HepG2 (cell line): Measurements from ENCODE around the gene ADAMTS13. TPM values are rescaled to one million over a fixed set of nuclear protein-coding genes. Genes with fewer than 3 reads are reported as not detected.

Experiments
- ATAC-seq: fragments of 200-7000 bp; cut with Tn5 transposase; 3 replicates; pipeline ENCODE4 v1.9.1; 2020; ENCODE audit warnings: mild to moderate bottlenecking, moderate library complexity
- BruUV-seq: library from RNA; stranded (reverse); fragments of 400-500 nt; replicated peaks from 2 replicates; lab custom pipeline; 2021; lab: Mats Ljungman, UMichigan
- CTCF ChIA-PET: fragments of 300-600 bp; formaldehyde crosslinking; extraction: SDS; loops from one replicate; lab custom pipeline; 2021; ENCODE audit warnings: low total read pairs, inconsistent platforms, low intra/inter-chr PET ratio; lab: Yijun Ruan, JAX
- POLR2A ChIA-PET: fragments of 350-600 bp; sonication (Branson Sonifier 250); formaldehyde crosslinking; loops from one replicate; lab custom pipeline; 2020; ENCODE audit warnings: antibody characterized with exemption, inconsistent platforms; lab: Yijun Ruan, JAX
- DNase-seq: peaks from one replicate; pipeline ENCODE4 v3.0.0-alpha.2; 2015; ENCODE audit warnings: low spot score
- FAIRE-seq: peaks from 3 replicates; lab custom pipeline; 2011; peaks lifted over from hg19 to GRCh38; lab: Jason Lieb, UNC
- H2AFZ ChIP-seq: one replicate; pipeline ENCODE4 v1.6.1; 2011; ENCODE audit warnings: low read length, inconsistent platforms
- H3K27ac ChIP-seq: fragments of 300-600 bp; 3 replicates; pipeline ENCODE4 v1.8.0; 2011; ENCODE audit warnings: mixed run types, mild to moderate bottlenecking, mixed read lengths, low read length, inconsistent platforms; ENCODE audit not compliant: insufficient read depth; ENCODE audit errors: extremely low read length
- H3K27me3 ChIP-seq, 2 experiments: fragments of 200-600 bp in 1 of 2; 2 replicates in 1 of 2; 3 replicates in 1 of 2; pipeline versions ENCODE4 v1.6.0 to v1.8.0; 2011; ENCODE audit warnings: low read length in 2 of 2, mild to moderate bottlenecking in 2 of 2, moderate library complexity in 2 of 2, inconsistent platforms in 1 of 2; ENCODE audit not compliant: insufficient read depth in 2 of 2, control insufficient read depth in 1 of 2
- H3K36me3 ChIP-seq, 2 experiments: fragments of 200-600 bp in 1 of 2; replicated peaks in 1 of 2; 2 replicates in 1 of 2; 3 replicates in 1 of 2; pipeline versions ENCODE4 v1.5.1 to v1.8.0; 2011; ENCODE audit warnings: low read length in 2 of 2, inconsistent platforms in 1 of 2; ENCODE audit not compliant: insufficient read depth in 2 of 2, control insufficient read depth in 1 of 2
- H3K4me1 ChIP-seq: 2 replicates; pipeline ENCODE4 v1.5.1; 2012; ENCODE audit warnings: low read length, inconsistent platforms; ENCODE audit not compliant: insufficient read depth
- H3K4me2 ChIP-seq: 2 replicates; pipeline ENCODE4 v1.6.0; 2011; ENCODE audit warnings: low read depth, low read length, inconsistent platforms
- H3K4me3 ChIP-seq, 3 experiments: fragments of 200-600 bp in 1 of 3; sonication (generic), shearing (Covaris generic) in 1 of 3; replicated peaks in 1 of 3; 2 replicates each; pipeline ENCODE4 v1.5.1; 2011 to 2016; ENCODE audit warnings: low read length in 3 of 3, inconsistent platforms in 2 of 3, low read depth in 2 of 3, mild to moderate bottlenecking in 2 of 3, control low read depth in 1 of 3, mixed read lengths in 1 of 3; ENCODE audit not compliant: insufficient read depth in 1 of 3
- H3K79me2 ChIP-seq: one replicate; pipeline ENCODE4 v1.6.1; 2011; ENCODE audit warnings: low read length, inconsistent platforms; ENCODE audit not compliant: insufficient read depth
- H3K9ac ChIP-seq: 2 replicates; pipeline ENCODE4 v1.6.0; 2011; ENCODE audit warnings: mild to moderate bottlenecking, low read depth, low read length, inconsistent platforms; ENCODE audit not compliant: insufficient read depth
- H3K9me3 ChIP-seq: 2 replicates; pipeline ENCODE4 v1.5.1; 2012; ENCODE audit warnings: mild to moderate bottlenecking, low read length
- H4K20me1 ChIP-seq: 2 replicates; pipeline ENCODE4 v1.6.0; 2011; ENCODE audit warnings: inconsistent platforms, mild to moderate bottlenecking, low read length, moderate library complexity; ENCODE audit not compliant: insufficient read depth
- AKAP8 ChIP-seq: sonication (generic); formaldehyde crosslinking; IDR thresholded peaks from 2 replicates; pipeline ENCODE4 v1.5.1; 2020; ENCODE audit warnings: mild to moderate bottlenecking, missing genetic modification reagents
- ATM ChIP-seq: fragments of 450-650 bp; IDR thresholded peaks from 2 replicates; pipeline ENCODE4 v1.7.1; 2017; ENCODE audit warnings: mild to moderate bottlenecking, borderline replicate concordance
- BRD4 ChIP-seq: sonication (generic); formaldehyde crosslinking; IDR thresholded peaks from 2 replicates; pipeline ENCODE4 v1.4.0; 2020; ENCODE audit warnings: missing genetic modification reagents
- DMAP1 ChIP-seq: IDR thresholded peaks from 2 replicates; pipeline ENCODE4 v1.6.1; 2016
- GMEB1 ChIP-seq: sonication (generic); formaldehyde crosslinking; IDR thresholded peaks from 2 replicates; pipeline ENCODE4 v1.5.1; 2020; ENCODE audit warnings: missing genetic modification reagents, mild to moderate bottlenecking, borderline replicate concordance
- KDM3A ChIP-seq: IDR thresholded peaks from 2 replicates; pipeline ENCODE4 v1.6.1; 2018; ENCODE audit warnings: low read depth, missing compliant biosample characterization
- PHF20 ChIP-seq: sonication (generic); formaldehyde crosslinking; IDR thresholded peaks from 2 replicates; pipeline ENCODE4 v1.5.0; 2020; ENCODE audit warnings: mild to moderate bottlenecking, missing genetic modification reagents
- SOX5 ChIP-seq: IDR thresholded peaks from 2 replicates; pipeline ENCODE4 v1.6.1; 2016; ENCODE audit warnings: borderline replicate concordance
- SP4 ChIP-seq: sonication (generic); formaldehyde crosslinking; IDR thresholded peaks from 2 replicates; pipeline ENCODE4 v1.8.1; 2023; ENCODE audit warnings: mild to moderate bottlenecking, missing genetic modification reagents
- TGIF2 ChIP-seq: IDR thresholded peaks from 2 replicates; pipeline ENCODE4 v1.6.1; 2016; ENCODE audit warnings: control low read depth, missing compliant biosample characterization
- TIGD3 ChIP-seq: sonication (generic); formaldehyde crosslinking; IDR thresholded peaks from 2 replicates; pipeline ENCODE4 v1.5.1; 2020; ENCODE audit warnings: mild to moderate bottlenecking, missing genetic modification reagents, borderline replicate concordance
- ZBTB4 ChIP-seq: sonication (generic); formaldehyde crosslinking; IDR thresholded peaks from 2 replicates; pipeline ENCODE4 v1.4.0; 2020; ENCODE audit warnings: missing genetic modification reagents, mild to moderate bottlenecking, borderline replicate concordance
- ZNF263 ChIP-seq: sonication (generic); formaldehyde crosslinking; IDR thresholded peaks from 2 replicates; pipeline ENCODE4 v1.4.0; 2020; ENCODE audit warnings: missing genetic modification reagents
- ZNF761 ChIP-seq: sonication (generic); formaldehyde crosslinking; conservative IDR thresholded peaks from 2 replicates; pipeline ENCODE4 v1.4.0; 2020; ENCODE audit warnings: mild to moderate bottlenecking, missing genetic modification reagents
- WGBS: methylation state at CpG from one replicate; pipeline ENCODE4 v1.1.6; 2017; ENCODE audit warnings: low lambda C conversion rate; 5-methylcytosine and 5-hydroxymethylcytosine counted together
- in situ Hi-C: cut with HindIII; loops from 2 replicates; pipeline ENCODE4 v1.10.0; 2017; ENCODE audit warnings: low pct_unique_long_range_greater_than_20kb; ENCODE audit not compliant: extremely low pct_ligation_motif_present
- intact Hi-C: fragments of 100-400 bp; cut with micrococcal nuclease; formaldehyde crosslinking; loops from one replicate; pipeline ENCODE4 v1.10.0; 2022; ENCODE audit not compliant: unreplicated experiment
- polyA plus RNA-seq, 8 experiments: library from polyadenylated mRNA; depleted of rRNA in 3 of 8; stranded (reverse) in 7 of 8; unstranded in 1 of 8; fragments of >200 nt; fragmentation: Illumina TruSeq in 4 of 8; extraction: Trizol in 4 of 8; gene quantifications; 2 replicates each; pipeline versions ENCODE4 v1.2.1 to v1.2.3, GENCODE V29; 2011 to 2016; ENCODE audit warnings: low read depth in 4 of 8, missing spikeins in 1 of 8, mixed read lengths in 1 of 8; ENCODE audit not compliant: insufficient read depth in 1 of 8
- total RNA-seq, 5 experiments: library from RNA; depleted of rRNA; stranded (reverse); fragments of >200 nt; fragmentation: Illumina TruSeq; extraction: Trizol; gene quantifications; 2 replicates each; pipeline ENCODE4 v1.2.3, GENCODE V29; 2016; ENCODE audit warnings: low read depth in 1 of 5
- TF ChIP-seq, protein P1 (sequence below): sonication (generic); formaldehyde crosslinking; IDR thresholded peaks from 2 replicates; pipeline ENCODE4 v1.4.0; 2020; ENCODE audit warnings: missing genetic modification reagents

The ADAMTS13 gene
- total and polyA plus RNA-seq, 2 of the 13 experiments (the other 11 are each of a cell fraction or from before 2014, with no cell fraction given) = 0.91 to 4.5 TPM

DNA sequence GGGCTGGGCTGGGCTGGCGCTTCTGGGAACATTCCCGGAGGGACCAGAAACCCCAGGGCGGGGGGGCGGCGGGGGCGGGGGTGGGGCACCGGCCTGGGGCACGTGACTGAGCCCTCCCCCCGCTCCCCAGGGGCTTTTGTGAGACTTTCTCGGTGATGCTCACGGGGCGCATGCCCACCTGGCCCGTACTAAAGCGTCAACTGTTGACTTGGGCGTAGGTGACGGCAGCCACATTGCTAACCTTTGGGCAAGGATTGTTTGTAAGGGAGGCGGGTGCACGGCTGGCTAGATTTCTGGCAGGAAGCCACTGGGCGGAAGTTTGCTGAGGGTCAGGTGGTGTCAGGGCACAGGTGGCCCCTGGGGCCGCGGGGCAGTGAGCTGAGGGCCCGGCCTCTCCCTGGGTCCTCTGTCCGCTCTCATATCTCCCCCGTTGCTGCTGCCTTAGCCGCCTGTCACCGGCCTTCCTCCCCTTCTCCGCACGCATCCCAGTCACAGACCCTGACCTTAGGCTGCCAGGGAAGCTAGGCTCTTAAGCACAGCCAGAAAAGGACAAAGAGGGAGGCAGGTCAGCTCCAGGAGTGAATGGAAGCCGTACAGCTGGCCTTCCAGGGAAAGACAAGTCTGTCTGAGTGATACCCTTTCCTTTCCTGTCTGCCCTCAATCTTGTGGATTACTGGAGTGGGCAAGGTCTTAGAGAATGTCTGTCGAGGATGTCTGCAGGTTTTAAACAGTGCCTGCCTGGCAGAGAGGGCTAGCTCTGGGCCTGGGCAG is 38.4 kb downstream of the ADAMTS13 start:
- 0% methylated on average over 5 of the region's 30 CpGs for WGBS
- peak; percentile 50; the same call in 1 of the 2 replicates for TF ChIP-seq SOX5
- TF ChIP-seq PHF20 (CRISPR knock-in tag) = peak; percentile 75
- 0 out of 2 replicates have a peak, but pooled peaks have one; percentile 38 for TF ChIP-seq BRD4 (CRISPR knock-in tag)
- TF ChIP-seq SP4 (CRISPR knock-in tag) = no peak
- TF ChIP-seq AKAP8 (CRISPR knock-in tag) = peak; percentile 55; the same call in 1 of the 2 replicates
- TF ChIP-seq, protein P1, sequence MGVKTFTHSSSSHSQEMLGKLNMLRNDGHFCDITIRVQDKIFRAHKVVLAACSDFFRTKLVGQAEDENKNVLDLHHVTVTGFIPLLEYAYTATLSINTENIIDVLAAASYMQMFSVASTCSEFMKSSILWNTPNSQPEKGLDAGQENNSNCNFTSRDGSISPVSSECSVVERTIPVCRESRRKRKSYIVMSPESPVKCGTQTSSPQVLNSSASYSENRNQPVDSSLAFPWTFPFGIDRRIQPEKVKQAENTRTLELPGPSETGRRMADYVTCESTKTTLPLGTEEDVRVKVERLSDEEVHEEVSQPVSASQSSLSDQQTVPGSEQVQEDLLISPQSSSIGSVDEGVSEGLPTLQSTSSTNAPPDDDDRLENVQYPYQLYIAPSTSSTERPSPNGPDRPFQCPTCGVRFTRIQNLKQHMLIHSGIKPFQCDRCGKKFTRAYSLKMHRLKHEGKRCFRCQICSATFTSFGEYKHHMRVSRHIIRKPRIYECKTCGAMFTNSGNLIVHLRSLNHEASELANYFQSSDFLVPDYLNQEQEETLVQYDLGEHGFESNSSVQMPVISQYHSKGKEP (CRISPR knock-in tag) = no peak
- no peak for TF ChIP-seq ZNF263 (CRISPR knock-in tag)
- TF ChIP-seq ZBTB4 (CRISPR knock-in tag) = no peak
- TF ChIP-seq TGIF2 (CRISPR knock-in tag) = peak; percentile 93
- no peak for TF ChIP-seq ATM
- TF ChIP-seq TIGD3 = no peak
- no peak for TF ChIP-seq KDM3A (CRISPR knock-in tag)
- 0 out of 2 replicates have a peak, but pooled peaks have one; percentile 52 for TF ChIP-seq ZNF761
- peak; percentile 63; the same call in 1 of the 2 replicates for TF ChIP-seq DMAP1
- TF ChIP-seq GMEB1 = peak; percentile 41; the same call in 1 of the 2 replicates

More for the DNA sequence above, 38.4 kb downstream of the ADAMTS13 start:
- H3K9me3 ChIP-seq = no peaks in the 10 kb centered on the region
- ATAC-seq (peak; percentile 75), FAIRE-seq (peak; percentile 86), DNase-seq (peak; percentile 97)
- ChIA-PET POLR2A (interaction anchor here (0.7 to 3.2 kb wide), 22 partner anchors 9 to 430 kb away, joined by 3 to 50 read pairs (median 5); partner anchors contain the start of genes ADAMTS13, GTF3C5, MED22 and REXO4), CTCF (interaction anchor here (1.7 kb wide), 1 partner anchor 26 kb away, joined by 4 read pairs; no protein-coding TSS in a partner anchor)
- H2AFZ ChIP-seq = no peak overlapping the region
- no peaks in the 10 kb centered on the region; the same call in 1 of the 2 replicates for H4K20me1 ChIP-seq
- H3K4me2 ChIP-seq = peak overlapping the region; percentile 99
- BruUV-seq = TSS peak; percentile 70
- peak overlapping the region; percentile 99 for H3K27ac ChIP-seq
- intact Hi-C loops = loop anchor here (1.0 kb wide), 1 partner anchor 19 kb away; the partner anchor contains the start of gene SLC2A6
- peak overlapping the region; percentile 98 for H3K9ac ChIP-seq
- H3K4me3 ChIP-seq = peak overlapping the region; percentile 89 to 94 (median 89)
- H3K36me3 ChIP-seq = peaks cover 5 to 9% of the 10 kb centered on the region in 2 experiments; a peak in 3 of 5 replicates
- peaks cover 14% of the 10 kb centered on the region for H3K79me2 ChIP-seq
- in situ Hi-C loops = no loop called here
- no peaks in the 10 kb centered on the region; a peak in 1 of 5 replicates for H3K27me3 ChIP-seq
- H3K4me1 ChIP-seq = peaks cover 52% of the 10 kb centered on the region
